Brain microvascular endothelial cell (primary cell): Measurements from ENCODE around the gene PSIP1.

Source experiments
- DNase-seq: peaks from one replicate; pipeline ENCODE4 v3.0.0-alpha.2; 2020
- H3K27ac ChIP-seq: fragments of 250-450 bp; sonication (Bioruptor Pico); 2 replicates; pipeline ENCODE4 v1.5.1; 2020; ENCODE audit warnings: mild to moderate bottlenecking, moderate library complexity
- H3K27me3 ChIP-seq: fragments of 250-450 bp; sonication (Bioruptor Pico); replicated peaks from 2 replicates; pipeline ENCODE4 v1.5.1; 2020; ENCODE audit warnings: mild to moderate bottlenecking
- H3K36me3 ChIP-seq: fragments of 250-450 bp; sonication (Bioruptor Pico); replicated peaks from 2 replicates; pipeline ENCODE4 v1.5.1; 2020; ENCODE audit warnings: mild to moderate bottlenecking
- H3K4me3 ChIP-seq: 2 replicates; pipeline ENCODE4 v1.5.1; 2011; ENCODE audit warnings: low read depth, mild to moderate bottlenecking, control low read depth, low read length, moderate library complexity
- in situ Hi-C: cut with HindIII; loops from 2 replicates; pipeline ENCODE4 v1.10.0; 2017; ENCODE audit warnings: low sequenced_read_pairs, low pct_ligation_motif_present
- TF ChIP-seq, protein P1 (sequence below): IDR thresholded peaks from 2 replicates; pipeline ENCODE4 v1.5.1; 2011; ENCODE audit warnings: low read depth, mild to moderate bottlenecking, moderate library complexity, low read length, control low read depth, inconsistent platforms; ENCODE audit errors: missing control alignments

Gene PSIP1

DNA sequence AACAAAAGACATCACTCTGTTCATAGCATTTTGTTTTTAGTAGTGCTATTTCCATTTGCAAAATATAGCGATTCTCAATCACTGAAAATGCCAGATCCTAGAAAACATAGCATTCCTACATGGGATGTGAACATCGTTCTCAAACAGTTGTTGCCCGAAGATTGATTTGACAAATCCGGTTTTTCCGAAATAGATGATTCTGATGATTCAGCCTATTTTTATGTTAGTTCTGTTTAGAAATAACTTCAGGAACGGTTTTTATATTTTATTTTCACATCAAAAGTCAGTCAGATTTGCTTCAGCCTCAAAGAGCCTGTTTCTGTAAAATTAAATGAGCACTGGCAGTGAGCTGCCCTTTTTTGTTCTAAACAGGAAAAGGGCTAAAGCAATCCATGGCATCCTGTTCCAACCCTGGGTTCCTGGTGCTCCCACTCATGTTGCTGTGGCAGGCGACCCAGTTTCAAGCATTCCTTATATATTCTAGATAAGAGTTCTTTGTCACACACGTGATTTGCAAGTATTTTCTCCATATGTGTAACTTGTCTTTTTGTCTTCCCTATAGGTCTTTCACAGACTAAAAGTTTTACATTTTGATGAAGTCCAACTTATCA lies 14.2 kb upstream of the PSIP1 start:
- TF ChIP-seq, protein P1, sequence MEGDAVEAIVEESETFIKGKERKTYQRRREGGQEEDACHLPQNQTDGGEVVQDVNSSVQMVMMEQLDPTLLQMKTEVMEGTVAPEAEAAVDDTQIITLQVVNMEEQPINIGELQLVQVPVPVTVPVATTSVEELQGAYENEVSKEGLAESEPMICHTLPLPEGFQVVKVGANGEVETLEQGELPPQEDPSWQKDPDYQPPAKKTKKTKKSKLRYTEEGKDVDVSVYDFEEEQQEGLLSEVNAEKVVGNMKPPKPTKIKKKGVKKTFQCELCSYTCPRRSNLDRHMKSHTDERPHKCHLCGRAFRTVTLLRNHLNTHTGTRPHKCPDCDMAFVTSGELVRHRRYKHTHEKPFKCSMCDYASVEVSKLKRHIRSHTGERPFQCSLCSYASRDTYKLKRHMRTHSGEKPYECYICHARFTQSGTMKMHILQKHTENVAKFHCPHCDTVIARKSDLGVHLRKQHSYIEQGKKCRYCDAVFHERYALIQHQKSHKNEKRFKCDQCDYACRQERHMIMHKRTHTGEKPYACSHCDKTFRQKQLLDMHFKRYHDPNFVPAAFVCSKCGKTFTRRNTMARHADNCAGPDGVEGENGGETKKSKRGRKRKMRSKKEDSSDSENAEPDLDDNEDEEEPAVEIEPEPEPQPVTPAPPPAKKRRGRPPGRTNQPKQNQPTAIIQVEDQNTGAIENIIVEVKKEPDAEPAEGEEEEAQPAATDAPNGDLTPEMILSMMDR, result no peak
- Histone ChIP-seq H3K27me3 (no peaks in the 10 kb centered on the region), H3K36me3 (no peaks in the 10 kb centered on the region), H3K27ac (no peak overlapping the region), H3K4me3 (no peak overlapping the region)
- in situ Hi-C loops, result no loop called here
- no peak for DNase-seq

GRCh38 chr9:15522130-15522755 lies 11.5 kb upstream of the PSIP1 start:
- H3K27ac ChIP-seq, result no peak overlapping the region
- in situ Hi-C loops, result no loop called here
- TF ChIP-seq, protein P1, result no peak
- no peak overlapping the region for H3K4me3 ChIP-seq
- H3K27me3 ChIP-seq, result no peaks in the 10 kb centered on the region
- DNase-seq, result no peak
- no peaks in the 10 kb centered on the region for H3K36me3 ChIP-seq

DNA sequence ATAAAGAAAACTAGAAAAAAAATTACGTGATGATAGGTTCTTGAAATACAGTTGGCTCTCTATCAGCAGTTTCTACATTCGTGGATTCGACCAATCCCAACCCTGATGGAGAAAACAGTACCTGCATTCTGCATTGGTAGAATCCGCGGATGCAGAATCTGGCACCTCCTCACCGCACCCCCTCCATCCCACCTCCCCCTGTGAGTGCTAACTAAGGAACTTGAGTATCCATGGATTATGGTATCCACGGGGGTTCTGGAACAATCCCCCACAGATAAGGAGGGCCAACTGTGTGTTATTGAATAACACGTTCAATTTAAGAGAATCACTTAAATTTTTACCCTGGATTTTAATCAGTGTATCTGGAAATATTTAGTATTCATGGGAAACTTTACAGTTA lies 10.5 kb upstream of the PSIP1 start:
- Histone ChIP-seq H3K27ac (no peak overlapping the region), H3K27me3 (no peaks in the 10 kb centered on the region), H3K36me3 (no peaks in the 10 kb centered on the region), H3K4me3 (no peak overlapping the region)
- TF ChIP-seq, protein P1, result no peak
- DNase-seq, result no peak
- in situ Hi-C loops, result no loop called here

DNA sequence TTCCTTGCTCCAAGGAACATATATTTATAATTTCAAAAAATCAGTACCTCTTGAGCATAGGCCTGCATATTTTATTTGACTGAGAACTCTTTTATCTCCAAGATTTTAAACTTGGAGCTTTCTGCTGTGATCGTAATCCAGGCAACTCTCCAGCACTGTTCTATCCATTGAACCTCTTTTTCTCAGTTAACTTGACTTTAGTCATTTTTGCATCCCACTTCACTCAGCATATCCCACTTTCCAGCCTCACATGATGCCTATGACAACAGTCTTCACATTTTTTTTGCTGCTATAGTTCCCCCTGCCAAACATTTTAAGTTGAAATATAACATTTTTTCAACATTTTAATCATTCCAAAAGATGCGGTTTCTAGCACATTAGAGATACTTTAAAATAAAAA lies 9.1 kb upstream of the PSIP1 start:
- TF ChIP-seq, protein P1, result no peak
- no peak overlapping the region for H3K4me3 ChIP-seq
- in situ Hi-C loops, result no loop called here
- H3K27me3 ChIP-seq, result no peaks in the 10 kb centered on the region
- no peak overlapping the region for H3K27ac ChIP-seq
- no peak for DNase-seq
- no peaks in the 10 kb centered on the region for H3K36me3 ChIP-seq

- Histone ChIP-seq H3K36me3 (no peaks in the 10 kb centered on the region), H3K27ac (no peak overlapping the region), H3K27me3 (no peaks in the 10 kb centered on the region), H3K4me3 (no peak overlapping the region)
- TF ChIP-seq, protein P1, result peak; percentile 39
- DNase-seq, result no peak
- in situ Hi-C loops, result no loop called here
Measured at GRCh38 chr9:15513335-15513734, 2.6 kb upstream of the PSIP1 start.

DNA sequence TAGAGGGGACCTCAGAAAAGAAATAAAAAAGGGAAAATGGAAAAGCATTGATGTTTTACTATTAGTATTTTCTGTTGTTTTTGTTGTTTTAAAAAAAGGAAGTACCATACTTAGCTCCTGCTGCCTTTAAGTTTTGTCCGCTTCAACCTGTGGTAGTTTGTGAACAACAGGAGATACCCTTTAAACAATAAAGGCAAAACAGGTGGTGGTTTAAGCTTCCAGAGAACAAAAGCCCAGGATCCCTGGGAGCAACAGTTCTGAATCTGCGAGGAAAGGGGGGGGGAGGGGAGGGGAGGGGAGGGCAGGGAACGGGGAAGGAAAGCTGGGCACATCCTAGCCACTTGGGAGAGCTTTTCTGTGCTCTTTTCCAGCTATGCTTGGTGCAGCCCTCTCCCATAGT lies 2.1 kb upstream of the PSIP1 start:
- Histone ChIP-seq H3K27ac (no peak overlapping the region), H3K27me3 (no peaks in the 10 kb centered on the region), H3K36me3 (no peaks in the 10 kb centered on the region), H3K4me3 (no peak overlapping the region)
- TF ChIP-seq, protein P1, result no peak
- DNase-seq, result no peak
- in situ Hi-C loops, result no loop called here
